Measurements from ENCODE around the gene FBRSL1.

The FBRSL1 gene

GRCh38 chr12:132485619-132486018 lies 4.3 kb upstream of the FBRSL1 start:
- DNase-seq: no peak

DNA sequence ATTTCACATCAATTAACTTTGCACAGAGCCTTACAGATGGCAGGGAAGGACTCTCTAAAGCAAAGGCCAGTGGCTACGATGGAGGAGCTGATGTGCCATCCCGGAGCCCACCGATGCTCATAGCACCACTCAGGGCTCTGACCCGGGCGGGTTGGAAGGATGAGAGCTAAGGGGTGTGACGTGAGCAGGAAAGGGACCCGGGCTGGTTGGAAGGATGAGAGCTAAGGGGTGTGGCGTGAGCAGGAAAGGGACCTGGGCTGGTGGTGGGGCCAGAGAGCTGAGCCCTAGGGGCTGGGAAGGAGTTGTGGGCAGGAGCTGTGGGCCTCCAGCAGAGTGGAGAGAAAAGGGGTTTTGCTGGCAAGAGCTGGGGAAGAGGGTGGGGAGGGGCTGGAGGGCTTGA lies 3.8 kb upstream of the FBRSL1 start:
- DNase-seq: no peak

DNA sequence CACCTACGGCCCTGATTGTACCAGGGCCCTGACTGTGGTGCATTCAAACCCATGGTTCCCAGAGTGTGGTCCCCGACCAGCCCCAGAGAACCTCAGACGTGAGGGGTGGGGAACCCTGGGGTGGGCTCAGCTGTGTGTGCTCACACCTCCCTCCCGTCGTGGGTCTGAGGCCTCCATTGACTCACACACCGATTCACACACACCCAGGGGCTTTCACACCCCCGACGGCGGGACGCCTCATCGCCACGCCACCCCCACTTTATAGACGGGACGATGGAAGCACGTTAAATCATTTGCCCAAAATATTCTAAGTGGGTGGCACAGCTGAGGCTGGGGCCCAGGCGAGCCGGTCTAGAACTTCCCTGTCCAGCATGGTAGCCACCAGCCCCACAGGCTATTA lies 3.4 kb upstream of the FBRSL1 start:
- DNase-seq: no peak

- DNase-seq: peak; percentile 71
Observed at GRCh38 chr12:132487311-132487741, 2.6 kb upstream of the FBRSL1 start.

DNA sequence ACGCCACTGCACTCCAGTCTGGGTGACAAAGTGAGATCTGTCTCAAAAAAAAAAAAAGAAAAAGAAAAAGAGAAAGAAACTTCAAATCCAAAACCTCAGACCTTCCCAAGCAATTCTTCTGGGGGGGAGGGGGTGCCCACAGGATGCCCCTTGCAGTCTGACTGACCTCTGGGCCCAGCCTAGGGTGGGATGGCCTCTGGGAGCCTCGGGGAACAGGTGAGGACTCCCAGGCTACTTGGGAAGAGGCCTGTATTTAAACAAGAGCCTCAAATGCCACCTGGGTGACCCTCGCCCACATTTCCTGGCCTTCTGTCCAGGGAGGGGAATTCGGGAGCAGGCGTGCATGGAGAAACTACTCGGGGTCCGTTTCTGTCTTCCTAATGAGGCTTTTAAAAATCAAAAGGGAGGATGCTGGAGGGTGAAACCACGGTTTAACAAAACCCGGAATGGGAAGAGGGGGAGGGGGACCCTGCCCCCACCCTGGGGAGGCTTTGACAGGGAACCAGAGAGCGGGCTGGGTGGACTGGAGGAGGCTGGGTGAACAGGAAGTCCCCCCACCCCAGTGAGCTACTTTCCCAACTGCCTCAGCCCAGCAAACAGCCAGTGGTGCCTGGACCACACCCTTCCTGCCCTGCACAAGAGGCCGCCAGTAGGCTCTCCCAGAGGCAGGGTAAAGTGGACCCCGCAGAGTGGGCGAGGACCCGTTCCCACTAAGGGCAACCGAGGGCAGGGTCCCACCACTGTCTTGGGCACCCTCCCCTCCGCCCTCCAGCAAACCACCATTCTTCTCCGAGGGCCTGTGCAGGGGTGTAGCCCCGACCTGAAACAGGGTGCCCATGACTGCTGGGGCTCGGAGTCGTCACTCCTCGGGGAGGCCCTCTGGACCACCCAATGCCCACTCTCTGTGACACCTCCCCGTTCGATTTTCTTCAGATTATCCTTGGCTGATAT lies 1.5 kb upstream of the FBRSL1 start:
- peak; percentile 57 for DNase-seq

DNA sequence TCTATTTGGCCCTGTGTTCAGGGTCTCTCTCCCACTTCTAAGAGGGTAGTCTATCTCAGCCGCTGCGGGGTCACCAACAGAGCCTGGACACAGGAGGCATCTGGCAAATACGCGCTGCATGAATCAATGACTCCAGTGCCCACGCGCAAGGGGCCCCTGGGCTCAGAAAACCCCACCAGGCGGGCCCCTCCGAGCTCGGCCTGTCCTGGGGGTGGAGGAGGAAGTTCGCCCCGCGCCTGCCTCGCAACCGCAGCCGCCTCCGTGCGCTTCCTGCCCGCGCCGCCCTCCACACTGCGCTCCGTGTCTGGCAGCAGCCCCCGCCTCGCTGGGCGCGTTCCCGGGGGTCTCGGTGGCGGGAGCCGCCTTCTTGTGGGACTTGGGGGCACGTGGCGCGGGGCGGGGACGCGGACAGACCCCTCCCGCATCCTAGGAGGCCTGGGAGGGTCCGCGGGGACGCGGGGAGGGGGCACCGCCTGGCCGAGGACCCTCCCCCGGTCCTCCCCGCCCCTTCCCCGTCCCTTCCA lies 811 bp upstream of the FBRSL1 start:
- no peak for DNase-seq

DNA sequence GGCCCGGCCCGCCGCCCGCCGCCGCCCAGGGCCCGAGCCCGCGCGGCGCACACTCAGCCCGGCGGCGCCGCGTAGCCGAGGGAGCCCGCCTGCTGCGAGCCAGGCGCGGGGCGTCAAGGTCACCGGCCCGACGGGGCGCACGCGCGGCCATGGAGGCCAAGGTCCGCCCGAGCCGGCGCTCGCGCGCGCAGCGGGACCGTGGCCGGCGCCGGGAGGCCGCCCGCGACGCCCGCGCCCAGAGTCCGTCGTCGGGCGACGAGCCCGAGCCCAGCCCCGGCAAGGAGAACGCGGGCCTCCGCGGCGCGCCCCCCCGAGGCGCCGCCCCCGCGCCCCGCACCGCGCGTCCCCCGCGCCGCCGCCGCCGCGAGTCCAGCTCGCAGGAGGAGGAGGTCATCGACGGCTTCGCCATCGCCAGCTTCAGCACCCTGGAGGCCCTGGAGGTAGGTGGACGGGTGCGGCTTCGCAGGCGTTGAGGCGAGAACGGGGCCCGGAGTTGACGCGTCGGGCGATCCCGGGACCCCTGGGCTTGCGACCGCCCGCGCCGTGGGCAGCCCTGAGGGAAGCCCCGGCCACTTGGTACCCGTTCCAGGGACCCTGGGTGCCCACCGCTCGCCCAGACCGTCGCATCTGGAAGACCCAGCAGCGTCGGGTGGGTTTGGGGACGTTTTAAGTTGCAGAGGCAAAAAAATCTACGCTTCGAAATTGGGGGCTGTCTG lies 629 bp downstream of the FBRSL1 start:
- DNase-seq: no peak

DNA sequence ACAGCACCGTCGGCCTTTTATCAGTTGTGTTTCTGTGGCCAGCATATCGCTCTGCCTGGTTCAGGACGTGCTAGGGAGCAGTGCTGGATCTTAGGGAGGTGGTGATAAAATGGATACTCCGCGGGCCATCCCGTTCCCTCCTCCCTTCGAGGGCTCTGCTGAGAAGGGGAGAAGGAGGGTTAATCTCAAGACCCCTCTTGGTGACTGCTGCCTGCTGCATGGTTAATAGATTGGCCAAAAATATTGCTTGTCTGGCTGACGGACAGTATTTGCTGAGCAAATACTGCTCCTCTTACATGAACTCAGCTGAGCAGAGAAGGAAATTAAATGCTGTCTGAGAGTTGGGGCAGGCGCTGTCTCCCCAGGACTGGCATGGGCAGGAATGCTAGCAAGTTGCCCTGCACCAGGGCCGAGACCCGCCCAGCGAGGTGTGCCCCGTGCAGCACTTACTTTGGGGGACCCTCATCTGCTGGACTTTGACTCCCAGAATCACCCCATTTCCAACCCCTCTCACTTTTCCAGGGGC lies 1.2 kb downstream of the FBRSL1 start:
- DNase-seq: no peak

- no peak for DNase-seq
Observed at GRCh38 chr12:132491761-132492378, 1.9 kb downstream of the FBRSL1 start.

DNA sequence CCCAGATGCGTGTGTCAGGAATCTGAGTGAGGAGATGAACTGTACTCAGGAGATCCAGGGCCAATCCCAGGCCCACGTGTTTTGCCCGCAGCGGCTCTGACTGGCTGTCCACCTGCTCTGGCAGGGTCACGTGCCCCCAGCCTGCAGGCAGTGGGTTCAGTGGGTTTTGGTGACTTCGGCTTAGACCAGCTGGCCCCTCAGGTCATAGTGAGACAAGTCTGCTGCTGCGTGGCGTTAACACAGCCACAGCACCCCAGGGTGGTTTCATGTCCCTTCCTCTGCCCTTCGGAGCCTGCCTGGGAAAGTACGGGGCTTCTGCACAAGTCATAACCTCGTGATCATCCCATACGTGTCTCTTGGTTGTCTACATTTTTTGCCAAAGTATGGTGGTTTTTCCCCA lies 2.6 kb downstream of the FBRSL1 start:
- no peak for DNase-seq

- no peak for DNase-seq
Observed at GRCh38 chr12:132492951-132493350, 3.0 kb downstream of the FBRSL1 start.

DNA sequence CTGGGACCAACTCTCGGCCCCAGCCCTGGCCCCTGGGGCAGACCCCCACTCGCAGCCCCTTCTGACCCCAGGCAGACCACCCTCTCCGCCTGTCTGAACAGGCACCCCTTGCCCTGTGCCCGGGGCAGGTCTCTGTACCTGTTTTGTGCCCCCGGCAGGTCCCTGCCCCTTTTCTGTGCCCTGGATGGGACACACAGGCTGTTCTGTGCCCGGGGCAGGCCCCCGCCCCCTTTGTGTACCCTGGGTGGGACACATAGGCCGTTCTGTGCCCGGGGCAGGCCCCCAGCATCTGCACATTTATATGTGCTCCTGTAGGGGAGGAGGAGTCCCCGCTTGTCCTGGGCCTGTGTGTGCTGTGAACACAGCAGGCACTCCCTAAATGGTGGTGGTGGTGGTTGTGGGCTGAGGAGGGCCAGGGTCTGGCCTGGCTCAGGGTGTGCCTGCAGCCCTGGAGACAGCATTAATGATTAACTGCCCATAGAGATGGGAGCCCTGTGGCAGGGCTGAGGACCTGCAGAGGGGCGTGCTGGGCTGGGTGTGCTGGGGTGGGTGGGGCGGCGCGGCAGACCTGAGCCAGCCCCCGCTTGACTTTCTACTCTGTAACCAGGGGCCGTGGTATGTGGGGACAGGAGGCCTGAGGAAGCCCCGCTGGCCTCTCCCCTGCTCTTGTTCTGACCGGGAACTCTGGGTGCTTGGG lies 3.7 kb downstream of the FBRSL1 start:
- no peak for DNase-seq

DNA sequence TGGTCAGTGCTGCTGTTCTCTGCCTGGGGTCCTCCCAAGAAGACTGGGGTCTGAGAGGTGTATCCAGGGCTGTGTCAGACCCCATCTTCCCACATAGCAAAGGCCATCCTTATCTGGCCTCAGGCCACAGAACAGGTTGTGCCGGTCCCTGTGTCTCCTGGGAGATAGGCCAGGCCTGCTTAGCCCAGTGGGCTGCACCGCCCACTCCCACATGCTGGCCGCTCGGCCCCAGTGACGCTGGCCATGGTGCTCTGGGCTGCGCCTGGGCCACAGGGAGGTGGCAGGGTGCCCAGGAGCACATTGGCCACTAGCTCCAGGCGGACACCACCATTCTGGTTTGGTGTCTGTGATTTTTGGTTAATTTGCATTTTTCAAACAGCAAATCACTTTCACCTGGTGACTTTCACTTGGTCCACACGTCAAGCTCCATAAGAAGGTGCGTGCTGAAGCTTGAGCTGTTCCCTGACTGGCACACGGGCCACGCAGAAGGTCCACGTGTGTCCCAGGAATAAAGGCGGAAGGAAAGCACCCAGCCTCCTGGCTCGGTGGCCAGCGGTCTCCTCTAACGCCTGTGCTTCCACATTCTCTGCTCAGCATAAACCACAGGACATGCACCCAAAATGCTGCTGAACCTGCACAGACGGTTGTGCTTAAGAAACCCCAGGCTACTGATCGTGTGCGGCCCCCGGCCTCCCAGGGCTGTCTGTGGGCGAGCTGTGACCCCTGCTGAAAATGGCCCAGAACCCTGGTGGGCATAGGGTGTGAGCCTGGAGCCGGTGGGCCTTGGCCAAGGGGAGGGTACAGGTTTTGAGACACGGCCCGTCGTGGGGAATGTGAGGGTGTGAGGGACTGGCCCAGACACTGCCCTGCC lies 4.6 kb downstream of the FBRSL1 start:
- no peak for DNase-seq

GRCh38 chr12:132495165-132495544 lies 5.2 kb downstream of the FBRSL1 start:
- DNase-seq: no peak

GRCh38 chr12:132495629-132496357 lies 5.8 kb downstream of the FBRSL1 start:
- DNase-seq: no peak

DNA sequence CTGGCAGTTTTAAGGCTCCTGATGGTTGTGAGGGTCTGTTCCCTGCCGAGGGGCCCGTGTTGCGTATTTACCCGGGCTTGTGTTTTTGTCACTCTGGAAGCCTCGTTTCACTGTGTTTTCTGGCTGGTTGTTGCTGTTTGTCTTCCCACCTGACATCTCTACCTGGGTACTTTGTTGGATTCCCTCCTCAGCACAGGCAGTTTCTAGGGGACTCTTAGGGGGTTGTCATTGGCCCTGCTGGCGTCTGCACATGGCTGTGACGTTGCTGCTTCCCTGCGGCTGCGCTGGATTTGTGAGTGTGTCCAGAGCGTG lies 6.4 kb downstream of the FBRSL1 start:
- no peak for DNase-seq

DNA sequence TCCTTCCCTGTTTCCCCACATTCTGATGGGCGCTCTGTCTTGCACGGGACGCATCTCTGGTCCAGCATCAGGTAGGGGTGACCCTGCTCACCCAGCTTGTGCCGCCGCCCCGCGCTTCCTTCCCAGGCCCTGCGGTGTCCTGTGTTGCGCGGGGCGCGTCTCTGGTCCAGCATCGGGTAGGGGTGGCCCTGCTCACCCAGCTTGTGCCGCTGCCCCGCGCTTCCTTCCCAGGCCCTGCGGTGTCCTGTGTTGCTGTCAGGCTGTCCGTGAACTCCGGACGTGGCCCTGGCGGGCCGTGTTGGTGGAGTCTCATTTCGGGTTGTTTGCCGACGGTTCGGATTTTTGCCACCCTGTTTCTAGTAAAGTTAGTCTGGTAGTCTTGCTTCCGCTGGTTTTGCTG lies 6.8 kb downstream of the FBRSL1 start:
- no peak for DNase-seq

GRCh38 chr12:132497514-132498405 lies 7.8 kb downstream of the FBRSL1 start:
- DNase-seq: no peak

DNA sequence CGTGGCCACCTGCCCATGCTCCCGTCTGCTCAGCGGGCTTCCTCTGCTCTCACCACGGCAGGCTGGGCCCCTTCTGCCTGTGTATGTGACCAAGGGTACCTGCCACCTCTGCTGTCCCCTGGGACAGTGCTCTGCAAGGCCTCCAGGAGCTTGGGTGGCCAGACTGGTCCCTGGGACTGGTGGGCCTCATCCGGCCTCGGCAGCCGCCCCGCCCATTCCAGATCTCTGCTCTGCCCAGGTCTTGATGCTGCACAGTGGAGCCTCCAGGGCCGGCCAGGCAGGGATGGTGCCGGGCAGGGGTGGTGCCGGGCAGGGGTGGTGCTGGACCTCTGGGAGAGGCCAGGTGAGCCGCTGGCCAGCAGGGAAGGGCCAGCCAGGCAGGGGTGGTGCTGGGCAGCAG lies 9.0 kb downstream of the FBRSL1 start:
- DNase-seq: no peak

All from DMS153 (cell line).